Liver (tissue), 9 donors: Measurements from ENCODE around the gene ATG4B. TPM values are rescaled to one million over a fixed set of nuclear protein-coding genes. Genes with fewer than 3 reads are reported as not detected.

Experiments used
- DNase-seq: peaks from one replicate; pipeline ENCODE4 v3.0.0-alpha.2; 2017; ENCODE audit warnings: low spot score
- H3K27ac ChIP-seq, 2 donors: one replicate each; pipeline ENCODE4 v1.7.0; 2013; ENCODE audit warnings: inconsistent platforms in 2 of 2, low read length in 2 of 2, control low read depth in 1 of 2, low read depth in 1 of 2, mild to moderate bottlenecking in 1 of 2
- H3K27me3 ChIP-seq, 4 donors: one replicate each; pipeline versions ENCODE4 v1.6.1 to v1.7.0; 2013; ENCODE audit warnings: low read length in 3 of 4, inconsistent platforms in 1 of 4, mild to moderate bottlenecking in 1 of 4, moderate library complexity in 1 of 4; ENCODE audit not compliant: control insufficient read depth in 4 of 4, insufficient read depth in 4 of 4
- H3K36me3 ChIP-seq, 4 donors: one replicate each; pipeline versions ENCODE4 v1.6.1 to v1.7.0; 2013; ENCODE audit warnings: low read length in 3 of 4, mild to moderate bottlenecking in 3 of 4, low read depth in 1 of 4, moderate library complexity in 1 of 4; ENCODE audit not compliant: control insufficient read depth in 4 of 4, insufficient read depth in 3 of 4
- H3K4me1 ChIP-seq, 4 donors: one replicate each; pipeline versions ENCODE4 v1.6.1 to v1.7.0; 2013; ENCODE audit warnings: low read length in 3 of 4, mild to moderate bottlenecking in 3 of 4, moderate library complexity in 1 of 4; ENCODE audit not compliant: control insufficient read depth in 4 of 4, insufficient read depth in 4 of 4
- H3K4me3 ChIP-seq, 3 donors: one replicate each; pipeline versions ENCODE4 v1.6.1 to v1.7.0; 2013; ENCODE audit warnings: low read length in 3 of 3, control low read depth in 1 of 3, low read depth in 1 of 3, mild to moderate bottlenecking in 1 of 3
- H3K9ac ChIP-seq, 2 donors: one replicate each; pipeline ENCODE4 v1.7.0; 2013; ENCODE audit warnings: low read length in 2 of 2, mild to moderate bottlenecking in 2 of 2, moderate library complexity in 2 of 2, control low read depth in 1 of 2, low read depth in 1 of 2
- H3K9me3 ChIP-seq, 4 donors: one replicate each; pipeline versions ENCODE4 v1.6.1 to v1.7.0; 2013; ENCODE audit warnings: low read length in 3 of 4; ENCODE audit not compliant: control insufficient read depth in 4 of 4
- ATF3 ChIP-seq: IDR thresholded peaks from 2 replicates; pipeline ENCODE4 v1.6.1; 2016; ENCODE audit warnings: antibody characterized with exemption
- CTCF ChIP-seq: fragments of 150-350 bp; IDR thresholded peaks from 2 replicates; pipeline ENCODE4 v1.5.1; 2017; ENCODE audit warnings: improper control_type of control experiment, low read depth, low read length; ENCODE audit not compliant: missing input control
- FOXA1 ChIP-seq: IDR thresholded peaks from 2 replicates; pipeline ENCODE4 v1.6.1; 2016; ENCODE audit warnings: antibody characterized with exemption
- GABPA ChIP-seq, 2 donors: IDR thresholded peaks in 1 of 2; conservative IDR thresholded peaks in 1 of 2; 2 replicates each; pipeline ENCODE4 v1.6.1; 2016; ENCODE audit warnings: antibody characterized with exemption in 2 of 2, mild to moderate bottlenecking in 1 of 2, moderate library complexity in 1 of 2
- HNF4A ChIP-seq, 2 donors: conservative IDR thresholded peaks; 2 replicates each; pipeline ENCODE4 v1.6.1; 2016; ENCODE audit warnings: antibody characterized with exemption in 2 of 2, mild to moderate bottlenecking in 2 of 2
- JUND ChIP-seq, 2 donors: IDR thresholded peaks; 2 replicates each; pipeline ENCODE4 v1.6.1; 2016; ENCODE audit warnings: antibody characterized with exemption in 2 of 2
- RAD21 ChIP-seq, 2 donors: IDR thresholded peaks; 2 replicates each; pipeline ENCODE4 v1.6.1; 2016; ENCODE audit warnings: antibody characterized with exemption in 2 of 2, mild to moderate bottlenecking in 2 of 2
- SP1 ChIP-seq: IDR thresholded peaks from 2 replicates; pipeline ENCODE4 v1.6.1; 2018; ENCODE audit warnings: antibody characterized with exemption, mild to moderate bottlenecking
- TAF1 ChIP-seq: conservative IDR thresholded peaks from 2 replicates; pipeline ENCODE4 v1.6.1; 2016; ENCODE audit warnings: antibody characterized with exemption, mild to moderate bottlenecking
- YY1 ChIP-seq: IDR thresholded peaks from 2 replicates; pipeline ENCODE4 v1.6.1; 2016; ENCODE audit warnings: antibody characterized with exemption, mild to moderate bottlenecking
- ZBTB33 ChIP-seq: IDR thresholded peaks from 2 replicates; pipeline ENCODE4 v1.6.1; 2016; ENCODE audit warnings: antibody characterized with exemption
- WGBS: extraction: QIAGEN DNeasy Blood & Tissue Kit; methylation state at CpG from one replicate; pipeline ENCODE4 v1.1.7; 2013; 5-methylcytosine and 5-hydroxymethylcytosine counted together
- polyA plus RNA-seq, 2 donors: library from polyadenylated mRNA; stranded (reverse) in 1 of 2; unstranded in 1 of 2; fragments of 200-250 nt in 1 of 2; fragments of >200 nt in 1 of 2; fragmentation: Nextera tagmentation in 1 of 2; extraction: Ambion mirVana in 1 of 2; gene quantifications; one replicate each; pipeline versions ENCODE4 v1.2.1 to v1.2.3, GENCODE V29; 2013 to 2015
- total RNA-seq, 2 donors: library from RNA; depleted of rRNA; stranded (reverse); fragments of >200 nt; gene quantifications; one replicate each; pipeline ENCODE4 v1.2.3, GENCODE V29; 2014
- TF ChIP-seq, protein P1 (sequence below): IDR thresholded peaks from 2 replicates; pipeline ENCODE4 v1.6.1; 2016; ENCODE audit warnings: antibody characterized with exemption, mild to moderate bottlenecking
- donor health status: healthy.
- donor health status: healthy.
- donor health status: healthy.
- donor health status: healthy.
- donor health status: healthy.

ATG4B gene
- total and polyA plus RNA-seq, 4 donors, result 31.0 to 50.3 (median 37.7) TPM

DNA sequence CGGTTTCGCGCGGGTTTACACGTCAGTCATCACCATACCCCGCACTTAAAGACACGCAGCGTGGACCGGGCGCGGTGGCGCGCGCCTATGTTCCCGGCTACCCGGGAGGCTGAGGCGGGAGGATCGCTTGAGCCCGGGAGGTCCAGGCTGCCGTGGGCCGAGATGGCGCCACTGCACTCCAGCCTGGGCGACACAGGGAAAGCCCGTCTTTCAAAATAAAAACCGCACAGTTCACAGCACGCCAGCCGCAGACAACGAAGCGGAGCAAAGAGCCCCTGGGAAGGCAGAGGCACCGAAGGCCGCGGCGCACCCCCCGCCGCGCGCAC is 48.8 kb downstream of the ATG4B start (continued):
- no peak for TF ChIP-seq CTCF

GRCh38 chr2:241686650-241687425 is 49.3 kb downstream of the ATG4B start, which contains the start of gene DTYMK:
TSS of gene DTYMK (minus strand) at chr2:241686815. CDS start at chr2:241686783, 32 bp downstream.
- peak within 1 kb of the TSS; percentile 60 to 96 for H3K9ac ChIP-seq
- H3K9me3 ChIP-seq, result no peaks in the 10 kb centered on the region
- TF ChIP-seq FOXA1 (no peak), ATF3 (no peak), SP1 (peak; percentile 38), GABPA (IDR thresholded peaks at IDR 0.05 in 1 of 2, conservative IDR thresholded peaks at IDR 0.05 in 1 of 2) (peak in 1 of 2 donors; percentile 83), ZBTB33 (no peak), YY1 (peak; percentile 95)
- H3K36me3 ChIP-seq, result peaks cover 3 to 10% (median 7%) of the 10 kb centered on the region in 4 donors
- peak within 1 kb of the TSS; percentile 97 to 99 for H3K27ac ChIP-seq
- no peaks in the 10 kb centered on the region for H3K27me3 ChIP-seq
- peaks cover 4 to 22% (median 17%) of the 10 kb centered on the region in 4 donors for H3K4me1 ChIP-seq
- DNase-seq, result peak; percentile 95
- under 1% methylated on average over 102 of the region's 102 CpGs for WGBS
- H3K4me3 ChIP-seq, result peak within 1 kb of the TSS; percentile 94 to 97 (median 95)

GRCh38 chr2:241689306-241689705 is 51.8 kb downstream of the ATG4B start:
- no peaks in the 10 kb centered on the region for H3K9me3 ChIP-seq
- no peak overlapping the region for H3K9ac ChIP-seq
- TF ChIP-seq RAD21 (IDR thresholded peaks at IDR 0.05) (no peak), YY1 (no peak), JUND (IDR thresholded peaks at IDR 0.05) (no peak), CTCF (no peak), TAF1 (no peak), HNF4A (conservative IDR thresholded peaks at IDR 0.05) (no peak), GABPA (IDR thresholded peaks at IDR 0.05 in 1 of 2, conservative IDR thresholded peaks at IDR 0.05 in 1 of 2) (no peak)
- TF ChIP-seq, protein P1, sequence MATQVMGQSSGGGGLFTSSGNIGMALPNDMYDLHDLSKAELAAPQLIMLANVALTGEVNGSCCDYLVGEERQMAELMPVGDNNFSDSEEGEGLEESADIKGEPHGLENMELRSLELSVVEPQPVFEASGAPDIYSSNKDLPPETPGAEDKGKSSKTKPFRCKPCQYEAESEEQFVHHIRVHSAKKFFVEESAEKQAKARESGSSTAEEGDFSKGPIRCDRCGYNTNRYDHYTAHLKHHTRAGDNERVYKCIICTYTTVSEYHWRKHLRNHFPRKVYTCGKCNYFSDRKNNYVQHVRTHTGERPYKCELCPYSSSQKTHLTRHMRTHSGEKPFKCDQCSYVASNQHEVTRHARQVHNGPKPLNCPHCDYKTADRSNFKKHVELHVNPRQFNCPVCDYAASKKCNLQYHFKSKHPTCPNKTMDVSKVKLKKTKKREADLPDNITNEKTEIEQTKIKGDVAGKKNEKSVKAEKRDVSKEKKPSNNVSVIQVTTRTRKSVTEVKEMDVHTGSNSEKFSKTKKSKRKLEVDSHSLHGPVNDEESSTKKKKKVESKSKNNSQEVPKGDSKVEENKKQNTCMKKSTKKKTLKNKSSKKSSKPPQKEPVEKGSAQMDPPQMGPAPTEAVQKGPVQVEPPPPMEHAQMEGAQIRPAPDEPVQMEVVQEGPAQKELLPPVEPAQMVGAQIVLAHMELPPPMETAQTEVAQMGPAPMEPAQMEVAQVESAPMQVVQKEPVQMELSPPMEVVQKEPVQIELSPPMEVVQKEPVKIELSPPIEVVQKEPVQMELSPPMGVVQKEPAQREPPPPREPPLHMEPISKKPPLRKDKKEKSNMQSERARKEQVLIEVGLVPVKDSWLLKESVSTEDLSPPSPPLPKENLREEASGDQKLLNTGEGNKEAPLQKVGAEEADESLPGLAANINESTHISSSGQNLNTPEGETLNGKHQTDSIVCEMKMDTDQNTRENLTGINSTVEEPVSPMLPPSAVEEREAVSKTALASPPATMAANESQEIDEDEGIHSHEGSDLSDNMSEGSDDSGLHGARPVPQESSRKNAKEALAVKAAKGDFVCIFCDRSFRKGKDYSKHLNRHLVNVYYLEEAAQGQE, result no peak
- no peaks in the 10 kb centered on the region for H3K27me3 ChIP-seq
- H3K4me3 ChIP-seq, result no peak overlapping the region
- DNase-seq, result no peak
- peaks cover 4 to 22% (median 17%) of the 10 kb centered on the region in 4 donors for H3K4me1 ChIP-seq
- H3K27ac ChIP-seq, result no peak overlapping the region
- peaks cover 5 to 15% (median 9%) of the 10 kb centered on the region in 4 donors for H3K36me3 ChIP-seq
- WGBS, result 89% methylated on average over 10 of the region's 10 CpGs
